ENCODE data around the gene LRRC26. TPM values are rescaled to one million over a fixed set of nuclear protein-coding genes. Genes with fewer than 3 reads are reported as not detected.
A peak's percentile ranks its signal among the peaks of the same experiment; 100 is the strongest.

The LRRC26 gene
- total RNA-seq, 1 experiment from 2014 or later = 0.40 TPM

DNA sequence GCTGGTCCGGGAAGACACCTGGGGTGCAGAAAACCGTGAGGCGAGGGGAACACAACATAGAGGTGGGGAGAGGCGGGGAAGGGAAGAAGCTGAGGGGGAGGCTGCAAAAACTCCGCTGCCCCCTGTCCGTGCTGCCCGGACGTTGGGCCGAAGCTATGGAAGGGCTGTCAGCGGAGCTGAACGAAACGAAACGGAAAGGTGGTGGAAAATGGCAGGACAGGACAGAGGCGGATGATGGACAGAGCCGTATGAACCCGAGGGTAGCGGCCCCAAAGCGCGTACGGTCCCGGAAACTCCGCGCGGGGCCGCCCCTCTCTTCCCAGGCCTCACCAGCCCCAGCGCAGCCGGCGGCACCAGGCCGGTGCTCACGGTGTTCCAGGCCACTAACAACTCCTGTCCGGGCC lies 18.2 kb upstream of the LRRC26 start:
- intact Hi-C loops (cut with micrococcal nuclease) = loop anchor here (2.0 to 5.0 kb wide), 2 partner anchors 37 to 39 kb away; partner anchors contain the start of genes CYSRT1 and RNF224
- no peak for DNase-seq
- no peak for TF ChIP-seq EZH2 (IDR thresholded peaks at IDR 0.05; ENCODE audit: low read length, unreplicated experiment)
- TF ChIP-seq CTCF (conservative IDR thresholded peaks at IDR 0.05; ENCODE audit: low read depth, low read length) = no peak
- TF ChIP-seq EZH2phosphoT487 (IDR thresholded peaks at IDR 0.05; ENCODE audit: borderline replicate concordance, low read length) = no peak
- Histone ChIP-seq H3K9me3 (ENCODE audit: low read length) (no peaks in the 10 kb centered on the region), H3K9me2 (replicated peaks; ENCODE audit: low read length) (no peaks in the 10 kb centered on the region), H3K4me3 (ENCODE audit: low read length) (peak overlapping the region; percentile 99), H3K79me2 (ENCODE audit: low read length) (peaks cover 40% of the 10 kb centered on the region), H2AFZ (ENCODE audit: low read length) (peak overlapping the region; percentile 86), H3K9ac (ENCODE audit: low read length) (peak overlapping the region; percentile 93), H3K4me1 (ENCODE audit: insufficient read depth, low read length) (peaks cover 25% of the 10 kb centered on the region), H3K36me3 (ENCODE audit: low read depth, low read length) (no peaks in the 10 kb centered on the region), H4K20me1 (ENCODE audit: low read length) (peaks cover 11% of the 10 kb centered on the region), H3K27me3 (ENCODE audit: low read length) (no peaks in the 10 kb centered on the region), H3K27ac (ENCODE audit: low read length) (peak overlapping the region; percentile 92; the same call in 1 of the 2 replicates), H3K4me2 (ENCODE audit: low read length) (peak overlapping the region; percentile 96), H3F3A (ENCODE audit: low read length, unreplicated experiment) (no peaks in the 10 kb centered on the region)
- ChIA-PET CTCF (no interaction called here), POLR2A (ENCODE audit: unreplicated experiment) (no interaction called here)
- BruUV-seq (replicated peaks) = TSS peak; percentile 74
- ATAC-seq = peak; percentile 2; the same call in 1 of the 2 replicates

- ChIA-PET CTCF (no interaction called here), POLR2A (ENCODE audit: unreplicated experiment) (no interaction called here)
- H3F3A ChIP-seq (ENCODE audit: low read length, unreplicated experiment) = no peaks in the 10 kb centered on the region
- H3K9me2 ChIP-seq (replicated peaks; ENCODE audit: low read length) = no peaks in the 10 kb centered on the region
- H3K36me3 ChIP-seq (ENCODE audit: low read depth, low read length) = no peaks in the 10 kb centered on the region
- no peak for TF ChIP-seq CTCF (conservative IDR thresholded peaks at IDR 0.05; ENCODE audit: low read depth, low read length)
- no peak for TF ChIP-seq EZH2 (IDR thresholded peaks at IDR 0.05; ENCODE audit: low read length, unreplicated experiment)
- no peak for TF ChIP-seq EZH2phosphoT487 (IDR thresholded peaks at IDR 0.05; ENCODE audit: borderline replicate concordance, low read length)
- no peaks in the 10 kb centered on the region for H3K27me3 ChIP-seq (ENCODE audit: low read length)
- H3K27ac ChIP-seq (ENCODE audit: low read length) = no peak overlapping the region
- peak overlapping the region; percentile 93 for H3K9ac ChIP-seq (ENCODE audit: low read length)
- ATAC-seq = no peak
- intact Hi-C loops (cut with micrococcal nuclease) = loop anchor here (5.0 kb wide), 1 partner anchor 40 kb away; the partner anchor contains the start of genes CYSRT1 and RNF224
- peaks cover 40% of the 10 kb centered on the region for H3K79me2 ChIP-seq (ENCODE audit: low read length)
- H4K20me1 ChIP-seq (ENCODE audit: low read length) = peaks cover 11% of the 10 kb centered on the region
- BruUV-seq (replicated peaks) = no TSS peak
- no peaks in the 10 kb centered on the region for H3K9me3 ChIP-seq (ENCODE audit: low read length)
- no peak for DNase-seq
- no peak overlapping the region for H2AFZ ChIP-seq (ENCODE audit: low read length)
- H3K4me3 ChIP-seq (ENCODE audit: low read length) = peak overlapping the region; percentile 99
- peak overlapping the region; percentile 96 for H3K4me2 ChIP-seq (ENCODE audit: low read length)
- peaks cover 25% of the 10 kb centered on the region for H3K4me1 ChIP-seq (ENCODE audit: insufficient read depth, low read length)
Observed at GRCh38 chr9:137187386-137187785, 17.5 kb upstream of the LRRC26 start.

DNA sequence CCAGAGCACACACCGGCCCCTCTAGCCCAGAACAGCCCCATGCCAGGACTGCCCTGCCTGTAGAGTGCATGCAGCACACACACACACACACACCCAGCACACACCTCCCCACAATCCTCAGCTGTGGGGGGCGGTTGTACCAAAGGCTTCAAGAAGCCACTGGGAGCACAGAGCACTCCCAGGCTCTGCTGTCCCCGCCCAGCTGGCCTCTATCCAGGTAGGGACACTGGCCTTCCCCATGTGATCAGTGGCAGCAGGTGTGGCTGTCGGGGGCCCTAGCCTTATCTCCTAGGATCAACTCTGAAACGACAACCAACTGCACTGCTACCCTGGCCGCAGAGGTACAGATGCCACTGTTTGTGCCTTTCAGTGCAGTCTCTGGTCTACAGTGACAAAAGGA lies 16.5 kb upstream of the LRRC26 start:
- Histone ChIP-seq H3K27ac (ENCODE audit: low read length) (no peak overlapping the region), H3K36me3 (ENCODE audit: low read depth, low read length) (no peaks in the 10 kb centered on the region), H2AFZ (ENCODE audit: low read length) (no peak overlapping the region), H3K9me2 (replicated peaks; ENCODE audit: low read length) (no peaks in the 10 kb centered on the region), H3K9ac (ENCODE audit: low read length) (no peak overlapping the region), H3K4me3 (ENCODE audit: low read length) (peak overlapping the region; percentile 99), H3K9me3 (ENCODE audit: low read length) (no peaks in the 10 kb centered on the region), H3K4me2 (ENCODE audit: low read length) (peak overlapping the region; percentile 96), H3F3A (ENCODE audit: low read length, unreplicated experiment) (no peaks in the 10 kb centered on the region), H4K20me1 (ENCODE audit: low read length) (peaks cover 11% of the 10 kb centered on the region), H3K4me1 (ENCODE audit: insufficient read depth, low read length) (peaks cover 25% of the 10 kb centered on the region), H3K27me3 (ENCODE audit: low read length) (no peaks in the 10 kb centered on the region), H3K79me2 (ENCODE audit: low read length) (peaks cover 40% of the 10 kb centered on the region)
- no TSS peak for BruUV-seq (replicated peaks)
- ATAC-seq = no peak
- ChIA-PET POLR2A (ENCODE audit: unreplicated experiment) (no interaction called here), CTCF (no interaction called here)
- no peak for DNase-seq
- intact Hi-C loops (cut with micrococcal nuclease) = loop anchor here (5.0 kb wide), 1 partner anchor 41 kb away; the partner anchor contains the start of genes CYSRT1 and RNF224
- TF ChIP-seq EZH2phosphoT487 (IDR thresholded peaks at IDR 0.05; ENCODE audit: borderline replicate concordance, low read length) = no peak
- no peak for TF ChIP-seq CTCF (conservative IDR thresholded peaks at IDR 0.05; ENCODE audit: low read depth, low read length)
- TF ChIP-seq EZH2 (IDR thresholded peaks at IDR 0.05; ENCODE audit: low read length, unreplicated experiment) = no peak

Measured in PC-3 (cell line).